Astrocyte of the spinal cord (primary cell): ENCODE measurements around the gene CTTN.

Experiments used
- DNase-seq: peaks from one replicate; pipeline ENCODE4 v3.0.0; 2011; ENCODE audit warnings: low read depth, low spot score
- H3K4me3 ChIP-seq: 2 replicates; pipeline ENCODE4 v1.5.1; 2011; ENCODE audit warnings: low read depth, mild to moderate bottlenecking, low read length, moderate library complexity
- in situ Hi-C: cut with HindIII; loops from 2 replicates; pipeline ENCODE4 v1.10.0; 2017; ENCODE audit warnings: low sequenced_read_pairs
- TF ChIP-seq, protein P1 (sequence below): IDR thresholded peaks from 2 replicates; pipeline ENCODE4 v1.5.1; 2012; ENCODE audit warnings: low read depth, mild to moderate bottlenecking, low read length, inconsistent platforms

The CTTN gene

DNA sequence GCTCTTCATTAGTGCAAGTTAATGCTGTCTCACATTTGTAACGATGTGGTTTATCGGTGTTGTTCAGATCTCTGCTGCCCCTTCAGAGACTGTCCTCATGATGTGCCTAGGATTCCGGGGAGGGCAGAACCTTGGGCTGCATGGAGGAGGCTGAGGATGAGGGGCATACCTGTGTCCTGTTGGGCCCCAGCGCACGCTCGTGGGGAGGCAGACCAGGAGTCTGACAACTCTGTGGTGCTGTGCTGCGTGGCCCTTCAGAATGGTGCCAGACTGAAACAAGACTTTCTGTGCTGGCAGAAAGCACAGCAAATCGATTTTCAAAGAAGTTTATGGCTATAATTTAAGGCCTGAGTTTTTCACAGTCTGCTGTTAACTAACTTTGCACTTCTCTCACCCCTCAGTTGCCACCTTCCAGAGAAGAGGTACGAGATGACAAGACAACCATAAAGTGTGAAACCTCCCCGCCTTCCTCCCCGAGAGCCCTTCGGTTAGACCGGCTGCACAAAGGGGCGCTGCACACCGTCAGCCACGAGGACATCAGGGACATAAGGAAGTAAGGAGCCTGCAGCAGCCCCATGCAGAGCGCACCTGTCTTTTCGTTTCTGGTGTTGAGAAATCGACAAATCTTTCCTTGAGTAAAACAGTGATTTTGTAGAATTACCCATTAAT is 44.3 kb upstream of the CTTN start:
- H3K4me3 ChIP-seq = no peak overlapping the region
- no peak for DNase-seq
- TF ChIP-seq, protein P1, sequence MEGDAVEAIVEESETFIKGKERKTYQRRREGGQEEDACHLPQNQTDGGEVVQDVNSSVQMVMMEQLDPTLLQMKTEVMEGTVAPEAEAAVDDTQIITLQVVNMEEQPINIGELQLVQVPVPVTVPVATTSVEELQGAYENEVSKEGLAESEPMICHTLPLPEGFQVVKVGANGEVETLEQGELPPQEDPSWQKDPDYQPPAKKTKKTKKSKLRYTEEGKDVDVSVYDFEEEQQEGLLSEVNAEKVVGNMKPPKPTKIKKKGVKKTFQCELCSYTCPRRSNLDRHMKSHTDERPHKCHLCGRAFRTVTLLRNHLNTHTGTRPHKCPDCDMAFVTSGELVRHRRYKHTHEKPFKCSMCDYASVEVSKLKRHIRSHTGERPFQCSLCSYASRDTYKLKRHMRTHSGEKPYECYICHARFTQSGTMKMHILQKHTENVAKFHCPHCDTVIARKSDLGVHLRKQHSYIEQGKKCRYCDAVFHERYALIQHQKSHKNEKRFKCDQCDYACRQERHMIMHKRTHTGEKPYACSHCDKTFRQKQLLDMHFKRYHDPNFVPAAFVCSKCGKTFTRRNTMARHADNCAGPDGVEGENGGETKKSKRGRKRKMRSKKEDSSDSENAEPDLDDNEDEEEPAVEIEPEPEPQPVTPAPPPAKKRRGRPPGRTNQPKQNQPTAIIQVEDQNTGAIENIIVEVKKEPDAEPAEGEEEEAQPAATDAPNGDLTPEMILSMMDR = no peak
- in situ Hi-C loops = no loop called here

DNA sequence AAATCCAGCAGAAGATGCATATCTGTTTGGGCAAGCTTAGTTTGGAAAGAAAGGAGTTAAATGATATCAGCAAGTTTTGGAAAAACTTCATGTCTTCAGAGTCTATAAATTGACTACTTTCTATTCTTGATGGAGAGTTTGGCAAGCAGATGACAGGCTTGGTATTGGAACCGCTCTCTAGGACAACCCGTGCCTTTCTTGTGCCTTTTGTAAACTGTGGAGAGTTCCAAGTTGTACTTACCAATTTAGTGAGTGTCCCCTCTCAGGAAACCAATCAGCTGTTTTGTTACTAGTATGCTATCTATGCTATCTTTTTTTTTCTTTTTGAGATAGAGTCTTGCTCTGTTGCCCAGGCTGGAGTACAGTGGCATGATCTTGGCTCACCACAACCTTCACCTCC is 43.7 kb upstream of the CTTN start:
- TF ChIP-seq, protein P1 = no peak
- DNase-seq = no peak
- in situ Hi-C loops = no loop called here
- no peak overlapping the region for H3K4me3 ChIP-seq

DNA sequence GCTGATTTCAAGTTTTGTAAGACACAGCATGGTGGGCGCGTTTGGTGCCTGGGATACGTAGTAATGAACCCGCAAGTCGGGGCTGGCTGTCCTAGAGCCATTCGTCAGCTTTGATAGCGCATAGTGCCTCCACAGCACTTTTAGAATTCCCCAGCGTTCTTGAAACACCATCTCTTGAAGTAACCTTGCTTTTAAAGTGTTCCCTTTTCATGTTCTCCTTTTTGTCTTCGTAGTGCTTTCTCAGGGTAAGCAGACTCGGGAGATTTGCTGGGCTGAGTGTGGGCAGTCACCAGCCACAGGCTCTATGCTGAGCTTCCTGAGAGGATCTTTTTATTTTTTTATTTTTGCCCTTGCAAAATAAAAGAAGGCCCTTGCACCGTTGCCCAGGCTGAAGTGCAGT is 39.6 kb upstream of the CTTN start:
- no peak overlapping the region for H3K4me3 ChIP-seq
- no peak for DNase-seq
- in situ Hi-C loops = no loop called here
- TF ChIP-seq, protein P1 = no peak

DNA sequence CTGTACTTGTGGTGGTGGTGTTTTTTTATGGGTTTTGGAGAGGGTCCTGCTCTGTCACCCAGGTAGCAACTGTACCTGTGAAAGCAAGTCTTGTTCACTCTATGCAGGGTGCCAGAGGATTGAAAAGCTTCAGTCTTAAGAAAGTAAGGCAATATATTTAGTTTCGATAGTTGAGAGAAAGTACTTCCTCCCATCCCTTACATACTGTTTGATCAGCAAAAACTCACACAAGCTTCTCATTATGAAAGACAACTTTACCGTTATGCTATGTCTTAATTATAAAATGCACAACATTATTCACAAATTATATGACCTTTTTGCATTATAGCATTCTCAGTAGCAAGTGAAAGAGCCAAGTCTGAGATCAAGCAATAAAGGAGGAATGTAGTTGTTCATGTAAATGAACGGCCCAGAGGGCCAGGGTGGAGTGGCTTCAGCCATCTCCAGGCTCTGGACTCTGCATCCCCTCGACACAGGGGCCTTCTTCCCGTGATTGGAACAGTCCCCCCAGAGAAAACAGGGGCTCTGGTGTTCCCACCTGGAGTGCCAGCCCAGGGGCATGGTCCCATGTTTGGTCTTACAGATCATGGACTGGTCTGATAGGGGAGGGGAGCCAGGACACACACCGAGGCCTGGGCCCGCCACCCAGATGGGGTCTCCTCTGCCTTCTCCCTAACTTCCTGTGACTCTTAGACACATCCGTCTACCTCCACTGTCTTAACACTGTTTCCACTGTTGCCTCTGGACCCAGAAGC is 38.7 kb upstream of the CTTN start:
- no peak for DNase-seq
- in situ Hi-C loops = no loop called here
- TF ChIP-seq, protein P1 = no peak
- H3K4me3 ChIP-seq = no peak overlapping the region

DNA sequence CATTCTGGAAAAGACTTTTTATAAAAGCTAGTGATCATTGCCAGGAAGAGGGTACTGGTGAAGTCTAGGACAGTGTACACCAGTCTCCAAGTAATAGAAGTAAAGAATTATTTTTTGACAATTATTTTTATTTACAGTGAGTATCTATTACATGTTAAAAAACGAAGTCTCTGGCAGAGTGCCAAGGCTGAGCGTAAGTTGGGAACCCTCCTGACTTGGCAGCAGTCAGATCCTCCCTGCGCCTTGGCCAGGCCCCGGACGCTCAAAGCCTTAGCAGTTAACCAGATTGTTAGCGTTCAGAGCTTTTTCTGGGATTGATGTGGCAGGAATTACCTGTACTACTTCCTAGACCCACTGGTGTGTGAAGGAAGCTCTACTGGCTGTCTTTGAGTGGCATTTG is 38.1 kb upstream of the CTTN start:
- TF ChIP-seq, protein P1 = no peak
- DNase-seq = no peak
- H3K4me3 ChIP-seq = no peak overlapping the region
- in situ Hi-C loops = no loop called here

DNA sequence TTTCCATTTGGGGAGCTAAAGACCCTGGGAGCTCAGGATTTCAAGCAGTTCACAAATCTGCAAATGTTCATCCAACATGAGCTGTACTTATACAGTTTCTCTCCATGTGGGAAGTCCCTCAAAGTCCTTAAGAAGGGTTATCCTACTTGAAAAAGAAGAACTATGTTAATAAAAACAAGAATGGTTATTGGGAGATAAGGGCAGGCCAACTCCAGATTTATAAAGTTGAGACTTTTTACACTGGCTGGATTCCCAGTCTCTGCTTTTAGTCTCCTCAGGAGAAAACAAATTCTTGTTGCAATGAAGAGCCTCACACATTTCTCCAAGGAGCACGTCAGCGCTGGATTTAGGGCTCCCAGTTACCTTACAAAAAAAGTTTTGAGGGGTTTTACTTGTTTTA is 34.2 kb upstream of the CTTN start:
- TF ChIP-seq, protein P1 = no peak
- in situ Hi-C loops = no loop called here
- H3K4me3 ChIP-seq = no peak overlapping the region
- peak; percentile 17 for DNase-seq
